Neuronal stem cell (in vitro differentiated cells): ENCODE results near the gene TMED1.

Experiments used
- DNase-seq: peaks from one replicate; pipeline ENCODE4 v3.0.0-alpha.2; 2013; ENCODE audit warnings: low spot score
- H2AFZ ChIP-seq: one replicate; pipeline ENCODE4 v1.6.1; 2013; ENCODE audit warnings: mild to moderate bottlenecking, low read length, inconsistent platforms
- H2AK5ac ChIP-seq: 2 replicates; pipeline ENCODE4 v1.6.1; 2013; ENCODE audit warnings: low read depth, mild to moderate bottlenecking, inconsistent platforms, low read length, moderate library complexity, mixed read lengths
- H2BK120ac ChIP-seq: 2 replicates; pipeline ENCODE4 v1.6.1; 2013; ENCODE audit warnings: low read depth, mild to moderate bottlenecking, inconsistent platforms, low read length, moderate library complexity, mixed read lengths
- H2BK12ac ChIP-seq: one replicate; pipeline ENCODE4 v1.6.1; 2013; ENCODE audit warnings: low read length, inconsistent platforms
- H2BK15ac ChIP-seq: 2 replicates; pipeline ENCODE4 v1.6.1; 2013; ENCODE audit warnings: mild to moderate bottlenecking, low read length, inconsistent platforms, mixed read lengths
- H2BK5ac ChIP-seq: one replicate; pipeline ENCODE4 v1.6.1; 2013; ENCODE audit warnings: inconsistent platforms, mild to moderate bottlenecking, low read length, moderate library complexity
- H3K14ac ChIP-seq: one replicate; pipeline ENCODE4 v1.6.1; 2013; ENCODE audit warnings: low read length, inconsistent platforms
- H3K18ac ChIP-seq: 2 replicates; pipeline ENCODE4 v1.6.1; 2013; ENCODE audit warnings: low read length, inconsistent platforms
- H3K23ac ChIP-seq: 2 replicates; pipeline ENCODE4 v1.6.1; 2013; ENCODE audit warnings: low read depth, mild to moderate bottlenecking, mixed read lengths, low read length, inconsistent platforms; ENCODE audit not compliant: poor library complexity
- H3K27ac ChIP-seq: replicated peaks from 3 replicates; pipeline ENCODE4 v1.5.1; 2013; ENCODE audit warnings: low read length, inconsistent platforms
- H3K27me3 ChIP-seq, 3 experiments: 2 replicates each; pipeline ENCODE4 v1.6.1; 2013; ENCODE audit warnings: low read length in 3 of 3, mild to moderate bottlenecking in 2 of 3, inconsistent platforms in 1 of 3, low read depth in 1 of 3, mixed read lengths in 1 of 3, moderate library complexity in 1 of 3; ENCODE audit not compliant: control insufficient read depth in 3 of 3, insufficient read depth in 3 of 3
- H3K36me3 ChIP-seq, 2 donors: replicated peaks in 1 of 2; 2 replicates each; pipeline ENCODE4 v1.6.1; 2013; ENCODE audit warnings: low read length in 2 of 2; ENCODE audit not compliant: control insufficient read depth in 2 of 2, insufficient read depth in 2 of 2
- H3K4ac ChIP-seq: 2 replicates; pipeline ENCODE4 v1.6.1; 2013; ENCODE audit warnings: inconsistent platforms, mild to moderate bottlenecking, low read length, moderate library complexity
- H3K4me1 ChIP-seq, 2 donors: 1 replicate in 1 of 2; 2 replicates in 1 of 2; pipeline ENCODE4 v1.6.1; 2013; ENCODE audit warnings: low read length in 2 of 2, low read depth in 1 of 2; ENCODE audit not compliant: control insufficient read depth in 2 of 2, insufficient read depth in 1 of 2
- H3K4me2 ChIP-seq: one replicate; pipeline ENCODE4 v1.6.1; 2013; ENCODE audit warnings: mild to moderate bottlenecking, low read length, inconsistent platforms; ENCODE audit not compliant: insufficient read depth, poor library complexity, severe bottlenecking
- H3K4me3 ChIP-seq, 2 donors: 2 replicates each; pipeline ENCODE4 v1.5.1; 2013; ENCODE audit warnings: low read length in 2 of 2, mild to moderate bottlenecking in 2 of 2, inconsistent platforms in 1 of 2, moderate library complexity in 1 of 2
- H3K79me1 ChIP-seq: one replicate; pipeline ENCODE4 v1.6.1; 2013; ENCODE audit warnings: low read depth, mild to moderate bottlenecking, inconsistent platforms, low read length, moderate library complexity
- H3K9ac ChIP-seq: one replicate; pipeline ENCODE4 v1.6.1; 2013; ENCODE audit warnings: mild to moderate bottlenecking, low read depth, low read length, inconsistent platforms; ENCODE audit not compliant: poor library complexity
- H3K9me3 ChIP-seq, 2 donors: replicated peaks in 1 of 2; 2 replicates each; pipeline versions ENCODE3 to v1.6.1; 2013; ENCODE audit warnings: low read length in 2 of 2, mild to moderate bottlenecking in 2 of 2, inconsistent platforms in 1 of 2, low read depth in 1 of 2, mixed read lengths in 1 of 2, moderate library complexity in 1 of 2; ENCODE audit not compliant: control insufficient read depth in 2 of 2, insufficient read depth in 1 of 2
- H4K8ac ChIP-seq: one replicate; pipeline ENCODE4 v1.6.1; 2013; ENCODE audit warnings: low read depth, mild to moderate bottlenecking, inconsistent platforms, low read length, moderate library complexity
- H4K91ac ChIP-seq: one replicate; pipeline ENCODE4 v1.6.1; 2013; ENCODE audit warnings: low read length, low read depth, mild to moderate bottlenecking, inconsistent platforms; ENCODE audit not compliant: poor library complexity
- WGBS, 2 donors: extraction: QIAGEN DNeasy Blood & Tissue Kit; methylation state at CpG; one replicate each; pipeline ENCODE4 v1.1.7; 2013; ENCODE audit warnings: missing lambda C conversion rate in 2 of 2, mixed read lengths in 1 of 2; ENCODE audit not compliant: insufficient read length in 2 of 2, insufficient replicate concordance in 1 of 2; ENCODE audit errors: extremely low coverage in 2 of 2; 5-methylcytosine and 5-hydroxymethylcytosine counted together

TMED1 gene

DNA sequence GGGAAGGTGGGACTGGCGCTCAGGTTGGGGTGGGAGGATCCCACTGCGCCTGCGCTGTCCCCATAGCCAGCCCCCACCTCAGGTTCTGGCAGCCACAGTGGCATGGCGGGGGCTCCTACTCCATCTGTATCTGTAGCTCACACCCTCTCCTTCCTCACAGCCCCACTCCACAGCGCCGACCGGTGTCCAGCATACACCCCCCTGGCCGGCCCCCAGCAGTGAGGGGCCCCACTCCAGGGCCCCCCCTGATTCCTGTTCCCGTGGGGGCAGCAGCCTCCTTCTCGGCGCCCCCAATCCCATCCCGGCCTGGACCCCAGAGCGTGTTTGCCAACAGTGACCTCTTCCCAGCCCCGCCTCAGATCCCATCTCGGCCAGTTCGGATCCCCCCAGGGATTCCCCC, 6.0 kb downstream of the TMED1 start:
- Histone ChIP-seq H2BK15ac (no peak overlapping the region), H2BK120ac (no peak overlapping the region)

GRCh38 chr19:10828981-10829821, 6.8 kb downstream of the TMED1 start:
- H3K4me3 ChIP-seq, result no peak overlapping the region
- no peak overlapping the region for H3K27ac ChIP-seq
- H3K9ac ChIP-seq, result no peak overlapping the region
- no peaks in the 10 kb centered on the region for H3K27me3 ChIP-seq
- H3K36me3 ChIP-seq, result peaks cover 43 to 78% of the 10 kb centered on the region in 2 donors
- H3K4me1 ChIP-seq, result peaks cover 0 to 6% of the 10 kb centered on the region in 2 donors
- H3K79me1 ChIP-seq, result peaks cover 3% of the 10 kb centered on the region
- peaks cover 0 to 2% of the 10 kb centered on the region in 2 donors for H3K9me3 ChIP-seq
- H4K91ac ChIP-seq, result no peak overlapping the region
- H3K4ac ChIP-seq, result no peak overlapping the region
- no peak overlapping the region for H2AFZ ChIP-seq
- H2AK5ac ChIP-seq, result no peak overlapping the region
- no peak overlapping the region for H3K14ac ChIP-seq
- H2BK120ac ChIP-seq, result no peak overlapping the region
- H3K4me2 ChIP-seq, result no peak overlapping the region
- no peak overlapping the region for H2BK12ac ChIP-seq
- peak overlapping the region; percentile 17 for H3K23ac ChIP-seq
- H3K18ac ChIP-seq, result no peak overlapping the region
- H2BK15ac ChIP-seq, result no peak overlapping the region
- DNase-seq, result no peak
- H2BK5ac ChIP-seq, result no peak overlapping the region
- no CpG with 5 or more reads among the region's 26 CpGs for WGBS, 2 donors
- no peak overlapping the region for H4K8ac ChIP-seq

More for the DNA sequence above, 6.0 kb downstream of the TMED1 start:
- Histone ChIP-seq H3K4me2 (no peak overlapping the region), H2BK5ac (peak overlapping the region; percentile 60), H3K14ac (no peak overlapping the region), H3K9ac (no peak overlapping the region), H4K91ac (no peak overlapping the region), H2AFZ (no peak overlapping the region), H3K23ac (peak overlapping the region; percentile 17), H4K8ac (no peak overlapping the region), H3K27me3 (peaks cover 0 to under 1% (median 0%) of the 10 kb centered on the region in 3 experiments), H2AK5ac (no peak overlapping the region), H3K4me1 (peaks cover 0 to 7% of the 10 kb centered on the region in 2 donors), H3K18ac (no peak overlapping the region), H2BK12ac (no peak overlapping the region), H3K4me3 (no peak overlapping the region), H3K9me3 (peaks cover 0 to 3% of the 10 kb centered on the region in 2 donors), H3K79me1 (peaks cover 3% of the 10 kb centered on the region), H3K27ac (no peak overlapping the region), H3K4ac (no peak overlapping the region), H3K36me3 (peaks cover 42 to 75% of the 10 kb centered on the region in 2 donors)
- DNase-seq, result no peak
- WGBS, 2 donors, result no CpG with 5 or more reads among the region's 16 CpGs

DNA sequence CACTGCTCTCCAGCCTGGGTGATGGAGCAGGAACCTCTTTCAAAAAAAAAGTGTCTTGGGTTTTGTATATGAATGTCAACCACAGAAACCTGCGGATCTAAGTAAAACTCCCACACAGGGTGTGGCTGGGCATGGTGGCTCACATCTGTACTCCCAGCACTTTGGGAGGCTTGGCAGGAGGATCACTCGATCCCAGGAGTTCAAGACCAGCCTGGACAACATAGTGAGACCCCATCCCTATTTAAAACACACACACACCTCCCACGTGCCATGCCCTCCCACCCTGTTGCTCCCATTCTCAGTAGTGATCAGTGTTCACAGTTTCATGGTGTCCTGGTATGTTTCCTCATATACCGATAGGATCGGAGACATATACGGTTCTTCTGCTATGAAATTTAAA, 9.2 kb downstream of the TMED1 start:
- Histone ChIP-seq H3K79me1 (no peaks in the 10 kb centered on the region), H3K36me3 (peaks cover 32 to 71% of the 10 kb centered on the region in 2 donors), H2BK15ac (no peak overlapping the region), H3K4me2 (no peak overlapping the region), H4K8ac (no peak overlapping the region), H3K27me3 (no peaks in the 10 kb centered on the region), H2BK5ac (no peak overlapping the region), H3K9ac (no peak overlapping the region), H3K9me3 (no peaks in the 10 kb centered on the region), H2BK120ac (no peak overlapping the region), H2AFZ (no peak overlapping the region), H4K91ac (no peak overlapping the region), H3K4me1 (peaks cover 0 to 6% of the 10 kb centered on the region in 2 donors), H3K23ac (no peak overlapping the region), H3K27ac (no peak overlapping the region), H2BK12ac (no peak overlapping the region), H3K4me3 (no peak overlapping the region), H3K18ac (no peak overlapping the region), H2AK5ac (no peak overlapping the region), H3K14ac (no peak overlapping the region), H3K4ac (no peak overlapping the region)
- no CpG with 5 or more reads among the region's 6 CpGs for WGBS, 2 donors
- DNase-seq, result no peak

DNA sequence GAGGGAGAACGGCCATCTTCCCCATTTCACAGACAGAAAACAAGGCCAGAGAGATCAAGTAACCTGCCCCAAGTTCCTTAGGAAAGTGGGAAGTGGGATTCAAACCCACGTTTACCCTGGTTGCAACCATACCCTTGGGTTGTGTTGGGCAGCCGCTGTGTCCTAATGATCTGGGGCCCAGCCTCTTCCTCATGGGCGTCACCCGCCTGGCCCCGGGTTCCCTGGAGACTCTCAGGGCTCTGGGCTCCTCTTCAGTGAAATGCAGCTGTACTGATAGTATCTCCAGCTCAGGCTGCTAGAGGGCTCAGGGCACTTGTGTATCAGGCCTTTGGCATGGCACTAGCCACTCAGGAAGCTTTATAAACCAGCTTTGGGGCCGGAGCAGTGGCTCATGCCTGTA, 9.8 kb downstream of the TMED1 start:
- no peak overlapping the region for H3K18ac ChIP-seq
- no peak overlapping the region for H3K14ac ChIP-seq
- H2AFZ ChIP-seq, result no peak overlapping the region
- WGBS, 2 donors, result no CpG with 5 or more reads among the region's 7 CpGs
- H3K9ac ChIP-seq, result no peak overlapping the region
- peaks cover 1% of the 10 kb centered on the region for H3K79me1 ChIP-seq
- H4K8ac ChIP-seq, result no peak overlapping the region
- no peaks in the 10 kb centered on the region for H3K27me3 ChIP-seq
- no peak overlapping the region for H3K4ac ChIP-seq
- H2BK15ac ChIP-seq, result no peak overlapping the region
- peaks cover 0 to 6% of the 10 kb centered on the region in 2 donors for H3K4me1 ChIP-seq
- H2BK5ac ChIP-seq, result no peak overlapping the region
- no peak for DNase-seq
- no peak overlapping the region for H2BK12ac ChIP-seq
- no peak overlapping the region for H3K27ac ChIP-seq
- no peak overlapping the region for H3K4me2 ChIP-seq
- H3K4me3 ChIP-seq, result no peak overlapping the region
- no peak overlapping the region for H4K91ac ChIP-seq
- peaks cover 30 to 72% of the 10 kb centered on the region in 2 donors for H3K36me3 ChIP-seq
- no peak overlapping the region for H3K23ac ChIP-seq
- H2AK5ac ChIP-seq, result no peak overlapping the region
- H2BK120ac ChIP-seq, result no peak overlapping the region
- no peaks in the 10 kb centered on the region for H3K9me3 ChIP-seq
